Colonic mucosa (tissue), 4 donors: ENCODE results near the gene FGGY. TPM values are rescaled to one million over a fixed set of nuclear protein-coding genes. Genes with fewer than 3 reads are reported as not detected.

Source experiments
- DNase-seq: peaks from one replicate; pipeline ENCODE4 v3.0.0-alpha.2; 2020
- H3K27ac ChIP-seq: fragments of 200-600 bp; one replicate; pipeline ENCODE4 v1.8.0; 2021
- H3K27me3 ChIP-seq: fragments of 200-600 bp; one replicate; pipeline ENCODE4 v1.8.0; 2021
- H3K36me3 ChIP-seq: fragments of 200-600 bp; one replicate; pipeline ENCODE4 v1.8.0; 2021
- H3K4me1 ChIP-seq: fragments of 200-600 bp; one replicate; pipeline ENCODE4 v1.8.0; 2021; ENCODE audit warnings: mild to moderate bottlenecking
- H3K4me3 ChIP-seq: fragments of 200-600 bp; one replicate; pipeline ENCODE4 v1.8.0; 2021
- H3K9ac ChIP-seq, 2 donors: one replicate each; pipeline ENCODE4 v1.7.0; 2013; ENCODE audit warnings: control low read depth in 2 of 2, low read depth in 2 of 2, low read length in 2 of 2
- H3K9me3 ChIP-seq: fragments of 200-600 bp; one replicate; pipeline ENCODE4 v1.8.0; 2021
- intact Hi-C: fragments of 100-400 bp; cut with DNase I; formaldehyde crosslinking; loops from one replicate; pipeline ENCODE4 v1.14.1; 2022
- total RNA-seq, 2 donors: library from RNA; stranded (reverse); fragmentation: NEBNext Ultra II Directional in 1 of 2; extraction: Animal tissue kit (Norgen Biotek cat#: 25700) in 1 of 2; gene quantifications; one replicate each; pipeline ENCODE4 v1.2.1, GENCODE V29; 2021
- TF ChIP-seq, protein P1 (sequence below): fragments of 200-600 bp; IDR thresholded peaks from one replicate; pipeline ENCODE4 v1.8.0; 2022; ENCODE audit warnings: antibody characterized with exemption, mild to moderate bottlenecking
- donor health status: healthy.
- donor health status: DM: no; HTN: no; CAD: no.
- donor health status: DM: no; HTN: no; CAD: no.

Gene FGGY
- total RNA-seq, 2 donors from 2014 or later: 12.5 to 19.5 TPM

DNA sequence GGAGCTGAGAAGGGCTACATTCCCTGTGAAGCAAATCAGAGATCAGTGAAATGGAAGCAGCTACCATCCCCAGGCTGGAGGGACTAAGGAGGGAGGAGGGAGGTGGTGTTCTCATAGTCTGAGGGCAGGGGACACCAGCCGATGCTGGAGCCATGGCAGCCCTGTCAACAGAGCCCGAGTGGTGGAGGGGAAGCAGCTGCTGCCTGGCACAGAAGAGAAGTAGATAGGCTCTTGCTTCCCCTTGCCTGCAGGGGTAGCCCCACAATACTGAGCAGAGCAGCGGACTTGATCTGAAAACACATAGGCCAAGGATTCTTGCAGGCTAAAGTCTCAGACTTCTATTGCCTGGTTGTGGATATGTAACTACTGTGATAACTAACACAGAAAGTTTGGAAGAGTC, 255.1 kb downstream of the FGGY start:
- H3K4me3 ChIP-seq: no peak overlapping the region
- H3K27me3 ChIP-seq: no peaks in the 10 kb centered on the region
- TF ChIP-seq, protein P1, sequence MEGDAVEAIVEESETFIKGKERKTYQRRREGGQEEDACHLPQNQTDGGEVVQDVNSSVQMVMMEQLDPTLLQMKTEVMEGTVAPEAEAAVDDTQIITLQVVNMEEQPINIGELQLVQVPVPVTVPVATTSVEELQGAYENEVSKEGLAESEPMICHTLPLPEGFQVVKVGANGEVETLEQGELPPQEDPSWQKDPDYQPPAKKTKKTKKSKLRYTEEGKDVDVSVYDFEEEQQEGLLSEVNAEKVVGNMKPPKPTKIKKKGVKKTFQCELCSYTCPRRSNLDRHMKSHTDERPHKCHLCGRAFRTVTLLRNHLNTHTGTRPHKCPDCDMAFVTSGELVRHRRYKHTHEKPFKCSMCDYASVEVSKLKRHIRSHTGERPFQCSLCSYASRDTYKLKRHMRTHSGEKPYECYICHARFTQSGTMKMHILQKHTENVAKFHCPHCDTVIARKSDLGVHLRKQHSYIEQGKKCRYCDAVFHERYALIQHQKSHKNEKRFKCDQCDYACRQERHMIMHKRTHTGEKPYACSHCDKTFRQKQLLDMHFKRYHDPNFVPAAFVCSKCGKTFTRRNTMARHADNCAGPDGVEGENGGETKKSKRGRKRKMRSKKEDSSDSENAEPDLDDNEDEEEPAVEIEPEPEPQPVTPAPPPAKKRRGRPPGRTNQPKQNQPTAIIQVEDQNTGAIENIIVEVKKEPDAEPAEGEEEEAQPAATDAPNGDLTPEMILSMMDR: no peak
- no peak overlapping the region for H3K9ac ChIP-seq
- no peaks in the 10 kb centered on the region for H3K9me3 ChIP-seq
- no peaks in the 10 kb centered on the region for H3K4me1 ChIP-seq
- H3K27ac ChIP-seq: no peak overlapping the region
- no peaks in the 10 kb centered on the region for H3K36me3 ChIP-seq
- no peak for DNase-seq
- intact Hi-C loops: no loop called here

DNA sequence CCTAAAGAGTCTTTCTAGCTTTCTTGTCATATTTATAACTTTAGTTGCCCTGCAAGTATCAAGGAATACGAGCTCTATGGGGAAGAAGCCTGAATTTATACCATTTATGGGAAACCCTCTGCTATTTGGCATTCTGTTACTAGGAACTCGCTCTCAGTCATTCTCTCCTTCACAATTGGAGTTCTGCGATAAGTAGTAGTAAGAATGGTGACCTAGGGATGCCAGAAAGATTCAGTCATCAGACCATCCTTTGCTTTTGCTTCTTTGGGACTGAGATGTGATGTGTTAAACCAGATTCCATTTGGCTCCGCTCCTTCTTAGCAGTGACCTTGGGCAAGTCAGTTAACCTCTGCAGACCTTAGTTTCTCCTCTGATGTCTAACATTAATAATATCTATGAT, 256.5 kb downstream of the FGGY start:
- Histone ChIP-seq H3K4me1 (no peaks in the 10 kb centered on the region), H3K27me3 (no peaks in the 10 kb centered on the region), H3K9me3 (no peaks in the 10 kb centered on the region), H3K4me3 (no peak overlapping the region), H3K36me3 (no peaks in the 10 kb centered on the region), H3K9ac (no peak overlapping the region), H3K27ac (no peak overlapping the region)
- DNase-seq: no peak
- intact Hi-C loops: no loop called here
- TF ChIP-seq, protein P1: no peak

- no peak for DNase-seq
- H3K4me1 ChIP-seq: no peaks in the 10 kb centered on the region
- H3K9me3 ChIP-seq: no peaks in the 10 kb centered on the region
- no peak overlapping the region for H3K27ac ChIP-seq
- TF ChIP-seq, protein P1: no peak
- intact Hi-C loops: no loop called here
- H3K27me3 ChIP-seq: no peaks in the 10 kb centered on the region
- H3K9ac ChIP-seq: no peak overlapping the region
- no peaks in the 10 kb centered on the region for H3K36me3 ChIP-seq
- no peak overlapping the region for H3K4me3 ChIP-seq
These were observed 257.2 kb downstream of the FGGY start for GRCh38 chr1:59554011-59554663.

- Histone ChIP-seq H3K36me3 (no peaks in the 10 kb centered on the region), H3K27ac (no peak overlapping the region), H3K4me3 (no peak overlapping the region), H3K9me3 (no peaks in the 10 kb centered on the region), H3K27me3 (no peaks in the 10 kb centered on the region), H3K4me1 (no peaks in the 10 kb centered on the region), H3K9ac (no peak overlapping the region)
- DNase-seq: no peak
- intact Hi-C loops: no loop called here
- TF ChIP-seq, protein P1: no peak
These were observed 257.9 kb downstream of the FGGY start for GRCh38 chr1:59554752-59555151.

- Histone ChIP-seq H3K27ac (no peak overlapping the region), H3K27me3 (no peaks in the 10 kb centered on the region), H3K9ac (no peak overlapping the region), H3K4me1 (no peaks in the 10 kb centered on the region), H3K36me3 (no peaks in the 10 kb centered on the region), H3K9me3 (no peaks in the 10 kb centered on the region), H3K4me3 (no peak overlapping the region)
- DNase-seq: no peak
- TF ChIP-seq, protein P1: no peak
- intact Hi-C loops: no loop called here
These were observed 259.5 kb downstream of the FGGY start for GRCh38 chr1:59556398-59556797.
